Caki2 (cell line): ENCODE data around the gene YAE1. TPM values are rescaled to one million over a fixed set of nuclear protein-coding genes. Genes with fewer than 3 reads are reported as not detected.
A peak's percentile ranks its signal among the peaks of the same experiment; 100 is the strongest.
"Not testable (repeated sequence)": the region's sequence is repeated elsewhere in the genome, so short reads cannot be mapped to it uniquely, and the experiment has no call there.

Experiments
- DNase-seq: peaks from one replicate; pipeline ENCODE4 v3.0.0-alpha.2; 2015; ENCODE audit warnings: low read depth
- in situ Hi-C: cut with HindIII; loops from 2 replicates; pipeline ENCODE4 v1.10.0; 2016; ENCODE audit warnings: low sequenced_read_pairs, low pct_unique_long_range_greater_than_20kb, mixed read lengths
- total RNA-seq: library from RNA; depleted of rRNA; stranded (reverse); fragments of >200 nt; shearing (Covaris generic); gene quantifications from 2 replicates; pipeline ENCODE4 v1.2.3, GENCODE V29; 2014; ENCODE audit warnings: low replicate concordance; rRNA removed

YAE1 gene, protein sequence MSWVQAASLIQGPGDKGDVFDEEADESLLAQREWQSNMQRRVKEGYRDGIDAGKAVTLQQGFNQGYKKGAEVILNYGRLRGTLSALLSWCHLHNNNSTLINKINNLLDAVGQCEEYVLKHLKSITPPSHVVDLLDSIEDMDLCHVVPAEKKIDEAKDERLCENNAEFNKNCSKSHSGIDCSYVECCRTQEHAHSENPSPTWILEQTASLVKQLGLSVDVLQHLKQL
- total RNA-seq: 26.6 and 28.9 TPM in 2 replicates

DNA sequence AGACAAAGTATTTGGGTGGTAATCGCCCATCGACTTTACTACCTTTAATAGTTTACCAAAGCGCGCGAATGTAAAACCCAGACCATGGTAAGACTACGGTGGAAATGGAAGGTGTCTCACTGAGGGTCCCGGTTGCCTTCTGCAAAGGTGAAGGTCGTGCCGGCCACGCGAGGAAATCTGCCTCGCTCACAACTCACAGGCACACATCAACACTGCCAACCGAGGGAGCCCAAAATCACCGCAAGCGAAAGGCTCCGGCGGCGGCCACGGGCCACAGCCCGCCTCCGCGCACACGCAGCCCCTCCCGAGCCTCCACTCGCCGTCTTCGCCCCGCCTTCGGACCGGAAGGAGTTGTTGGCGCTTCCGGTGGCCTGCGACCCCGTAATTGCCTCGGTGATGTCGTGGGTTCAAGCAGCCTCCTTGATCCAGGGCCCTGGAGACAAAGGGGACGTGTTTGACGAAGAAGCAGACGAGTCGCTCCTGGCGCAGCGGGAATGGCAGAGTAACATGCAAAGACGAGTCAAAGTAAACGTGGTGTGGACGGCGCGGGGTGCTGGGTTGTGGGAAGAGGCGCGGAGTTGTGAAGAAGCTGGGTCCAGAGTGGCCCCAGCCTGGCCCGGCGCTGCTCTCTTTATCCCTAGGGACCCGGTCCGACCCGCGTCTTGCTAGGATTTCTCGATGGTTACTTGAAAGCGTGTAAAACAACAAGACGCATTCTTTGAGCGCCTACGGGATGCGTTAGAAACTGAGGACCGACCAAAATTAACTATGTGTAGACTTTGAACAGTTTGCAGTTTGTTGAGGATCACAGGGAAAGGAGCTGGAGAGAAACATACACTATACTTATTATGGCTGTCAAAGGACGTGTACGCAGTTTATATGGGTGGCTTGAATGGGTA, at the start of gene YAE1:
YAE1 (plus strand) TSS at position 382 of the 899 bp plus-strand sequence; CDS start at position 397, 15 bp downstream.
- DNase-seq: peak; percentile 77
- in situ Hi-C loops: no loop called here

DNA sequence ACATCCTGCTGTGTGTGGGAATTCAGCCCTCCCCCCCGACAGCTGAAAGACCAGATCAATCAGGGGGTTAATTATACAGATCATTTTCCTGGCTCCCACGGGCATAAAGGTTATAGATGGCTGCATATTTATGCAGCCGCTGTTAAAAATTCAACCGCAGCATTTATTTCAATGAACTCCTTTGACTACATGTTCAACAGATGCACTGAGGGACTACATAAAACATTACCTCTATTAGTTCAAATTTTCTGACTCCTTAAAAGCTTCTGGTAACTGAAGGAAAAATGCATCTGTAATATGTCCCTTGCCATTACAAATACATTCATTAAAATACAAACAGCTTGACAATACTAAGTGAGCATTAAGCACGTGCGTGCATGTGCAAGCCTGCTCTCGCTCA, 49.7 kb upstream of the YAE1 start:
- in situ Hi-C loops: no loop called here
- no peak for DNase-seq

DNA sequence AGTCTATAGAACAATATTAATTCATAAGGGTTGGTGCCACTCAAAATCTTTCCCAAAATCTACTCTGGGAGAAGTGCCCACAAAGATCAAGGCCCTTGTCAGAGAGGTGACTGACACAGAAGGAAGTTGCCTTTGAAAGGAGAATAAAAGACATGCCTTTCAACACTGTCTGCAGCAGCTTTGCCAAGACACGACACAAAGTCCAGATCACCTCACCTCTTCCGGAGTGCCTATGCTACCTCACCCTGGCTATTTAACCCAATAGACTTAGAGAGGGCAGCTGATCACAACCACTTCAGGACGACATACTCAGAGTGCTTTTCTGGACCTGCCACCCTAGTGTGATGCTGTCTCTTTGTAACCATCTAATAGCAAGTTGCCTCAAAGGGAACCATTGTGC, 49.0 kb upstream of the YAE1 start:
- in situ Hi-C loops: no loop called here
- DNase-seq: no peak

GRCh38 chr7:39525926-39526325, 40.3 kb upstream of the YAE1 start:
- no peak for DNase-seq
- in situ Hi-C loops: no loop called here

GRCh38 chr7:39526666-39527065, 39.5 kb upstream of the YAE1 start:
- in situ Hi-C loops: no loop called here
- no peak for DNase-seq

DNA sequence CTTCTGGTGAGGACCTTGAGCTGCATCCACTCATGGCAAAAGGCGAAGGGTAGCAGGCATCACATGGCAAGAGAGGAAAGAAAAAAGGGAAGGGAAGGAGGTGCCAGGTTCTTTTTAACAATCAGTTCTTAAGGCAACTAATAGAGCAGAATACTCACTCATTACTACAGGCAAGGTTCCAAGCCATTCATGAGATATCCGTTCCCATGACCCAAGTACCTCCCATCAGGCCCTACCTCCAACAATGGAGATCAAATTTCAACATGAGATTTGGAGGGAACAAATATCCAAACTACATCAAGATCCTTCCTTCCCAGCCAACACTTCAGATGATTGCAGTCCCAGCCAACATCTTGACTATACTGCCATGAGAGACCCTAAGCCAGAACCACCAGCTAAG, 38.9 kb upstream of the YAE1 start:
- no peak for DNase-seq
- in situ Hi-C loops: no loop called here

GRCh38 chr7:39527951-39528350, 38.3 kb upstream of the YAE1 start:
- DNase-seq: no peak
- in situ Hi-C loops: no loop called here

- DNase-seq: no peak
- in situ Hi-C loops: no loop called here
Observed at GRCh38 chr7:39528849-39529248, 37.4 kb upstream of the YAE1 start.

DNA sequence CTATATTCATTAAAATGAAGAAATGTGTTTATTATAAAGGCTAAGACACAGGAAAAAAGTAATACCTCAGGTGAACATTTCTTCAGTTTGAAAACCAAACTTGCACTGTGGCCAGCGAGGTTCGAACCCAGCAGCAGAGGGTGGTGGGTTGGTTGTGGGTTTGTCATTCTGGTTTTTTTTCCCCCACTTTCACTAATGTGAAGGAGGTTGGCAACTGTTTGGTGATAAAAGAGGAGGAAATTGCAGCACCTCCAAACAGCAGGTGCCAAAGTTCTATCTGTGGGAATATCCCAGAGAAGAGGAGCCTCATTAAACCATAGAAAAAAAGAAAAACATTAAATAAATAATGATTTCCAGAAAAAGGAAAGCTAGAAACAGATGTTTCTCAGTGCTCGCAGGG, 36.6 kb upstream of the YAE1 start:
- in situ Hi-C loops: no loop called here
- no peak for DNase-seq

DNA sequence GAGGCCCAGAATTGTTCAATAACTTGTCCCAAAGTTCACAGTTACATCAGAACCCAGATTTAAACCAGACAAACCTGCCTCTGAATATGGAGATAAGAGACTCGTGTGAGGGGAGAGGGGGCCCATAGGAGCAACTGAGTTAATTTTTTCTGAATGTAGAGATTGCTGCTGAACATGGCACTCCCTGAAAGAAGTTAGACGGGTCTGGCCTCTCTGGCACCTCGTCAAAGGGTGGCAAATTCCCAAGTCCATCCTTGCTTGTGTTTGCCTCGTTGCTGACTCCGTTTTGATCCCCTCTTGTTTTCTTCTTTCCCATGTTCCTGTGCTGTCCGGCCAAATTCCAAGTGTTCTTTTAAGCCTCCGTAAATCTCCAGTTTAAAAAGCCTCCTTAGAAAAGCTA, 35.2 kb upstream of the YAE1 start:
- in situ Hi-C loops: no loop called here

DNA sequence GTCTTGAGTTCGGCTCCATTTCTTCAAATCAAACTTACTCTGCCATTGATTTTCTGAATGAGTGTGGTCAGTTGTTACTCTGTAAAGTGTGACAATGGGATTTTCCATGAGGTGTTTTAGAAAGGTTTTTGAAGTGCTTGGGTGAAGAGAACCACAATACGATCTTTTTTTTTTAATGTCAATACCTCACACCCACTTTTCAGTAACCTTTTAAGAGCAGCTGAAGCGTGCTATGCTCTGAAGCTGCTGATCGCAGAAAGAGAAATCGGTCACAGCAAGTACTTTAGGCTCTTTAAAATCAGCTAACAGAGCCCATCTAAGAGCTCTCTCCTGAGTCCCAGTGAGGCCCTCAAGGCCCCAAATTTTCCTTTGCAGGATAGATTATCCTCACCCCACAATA, 34.4 kb upstream of the YAE1 start:
- DNase-seq: no peak
- in situ Hi-C loops: no loop called here

More for the DNA sequence above, 35.2 kb upstream of the YAE1 start:
- no peak for DNase-seq

DNA sequence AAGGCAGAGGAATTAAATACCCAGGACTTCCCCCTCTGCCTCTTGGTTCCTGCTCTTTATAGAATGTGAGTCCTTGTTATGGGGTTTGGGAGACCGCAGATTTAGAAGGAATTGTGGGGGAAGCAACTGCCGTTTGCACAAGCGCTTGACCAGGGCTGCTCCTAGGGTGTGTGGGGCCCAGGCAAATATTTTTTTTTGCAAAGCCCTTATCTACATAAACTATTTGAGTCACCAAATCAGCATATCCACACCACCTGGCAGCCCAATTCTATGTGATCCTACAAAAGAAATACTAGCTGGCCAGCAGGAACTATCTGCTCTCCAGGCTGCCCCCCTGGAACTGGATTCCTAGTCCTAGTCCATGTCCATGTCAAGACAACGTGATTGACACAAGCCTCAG, 33.4 kb upstream of the YAE1 start:
- no peak for DNase-seq
- in situ Hi-C loops: no loop called here

DNA sequence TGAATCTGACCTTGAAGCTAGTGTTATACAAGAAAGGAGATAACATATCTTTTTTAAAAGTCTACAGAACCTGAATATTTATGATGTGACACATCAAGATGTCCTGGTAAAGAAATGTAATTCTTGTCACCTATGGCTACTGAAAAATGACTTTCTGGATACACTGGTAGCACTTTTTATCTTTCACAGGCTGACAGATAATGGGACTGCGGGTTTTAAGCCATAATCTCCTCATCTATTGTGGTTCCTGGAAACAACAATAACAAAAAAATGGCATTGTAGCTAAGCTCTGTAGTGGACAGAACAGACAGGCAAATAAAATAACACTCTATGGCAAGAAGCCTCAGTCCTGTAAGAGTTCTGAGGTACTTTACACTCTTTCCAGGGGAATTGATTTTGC, 31.6 kb upstream of the YAE1 start:
- in situ Hi-C loops: no loop called here
- DNase-seq: no peak

GRCh38 chr7:39535064-39535463, 31.1 kb upstream of the YAE1 start:
- in situ Hi-C loops: no loop called here
- no peak for DNase-seq

DNA sequence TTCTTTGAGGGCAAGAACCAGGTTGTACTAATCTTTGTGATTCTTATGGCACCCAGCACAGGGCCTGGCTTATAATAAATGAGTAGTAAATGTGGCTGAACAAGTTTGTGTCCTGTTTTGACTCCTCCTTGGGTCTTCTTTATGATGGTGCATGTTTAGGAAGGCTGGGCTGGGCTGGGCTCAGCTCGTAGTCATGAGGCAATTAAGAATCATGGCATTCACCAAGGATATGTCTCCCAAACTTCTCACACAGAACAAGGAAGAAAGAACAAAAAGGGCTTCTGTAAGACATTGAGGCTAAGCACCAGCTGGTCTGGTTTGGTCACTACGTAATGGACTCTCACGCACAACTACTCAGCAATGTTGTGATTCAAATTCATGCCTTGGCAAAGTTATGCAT, 30.5 kb upstream of the YAE1 start:
- in situ Hi-C loops: no loop called here
- no peak for DNase-seq

- in situ Hi-C loops: no loop called here
- no peak for DNase-seq
Observed at GRCh38 chr7:39536951-39537350, 29.3 kb upstream of the YAE1 start.

DNA sequence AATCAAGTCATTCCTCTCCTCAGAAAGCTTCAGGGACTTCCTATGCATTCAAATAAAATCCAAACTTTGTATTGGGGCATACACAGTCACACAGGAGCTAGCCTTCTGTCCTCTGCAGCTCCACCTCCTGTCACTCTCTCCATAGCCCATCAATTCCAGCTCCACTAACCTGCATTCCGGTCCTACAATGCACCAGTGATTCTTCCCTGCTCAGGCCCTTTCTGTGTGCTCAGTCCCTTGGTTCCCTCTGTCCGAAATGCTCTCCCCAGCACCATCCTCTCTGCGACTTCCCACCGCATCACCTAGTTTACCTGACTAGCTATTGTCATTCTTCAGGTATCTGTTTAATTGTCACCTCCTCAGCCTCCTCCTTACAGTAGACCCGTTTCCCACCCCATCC, 26.4 kb upstream of the YAE1 start:
- in situ Hi-C loops: no loop called here
- no peak for DNase-seq

- DNase-seq: no peak
- in situ Hi-C loops: no loop called here
Observed at GRCh38 chr7:39540320-39540719, 25.9 kb upstream of the YAE1 start.

DNA sequence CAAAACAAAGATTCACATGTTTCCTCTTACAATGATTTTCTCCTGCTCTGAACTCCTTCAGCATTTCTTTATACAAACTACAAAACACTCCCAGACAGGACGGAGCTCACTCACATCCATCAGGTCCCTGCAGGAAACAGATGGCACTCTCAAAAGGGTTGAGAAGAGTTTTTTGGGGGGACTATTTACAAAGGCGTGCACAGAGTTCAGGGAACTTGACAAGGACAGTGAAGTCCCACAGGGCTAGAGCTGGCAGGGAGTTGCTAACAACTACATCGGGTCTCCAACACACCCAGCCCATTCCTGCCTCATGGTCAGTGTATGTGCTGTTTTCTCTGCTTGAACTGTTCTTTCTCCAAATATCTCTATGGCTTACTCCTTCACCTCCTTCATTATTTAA, 24.7 kb upstream of the YAE1 start:
- in situ Hi-C loops: no loop called here

GRCh38 chr7:39544774-39545173, 21.4 kb upstream of the YAE1 start:
- DNase-seq, in situ Hi-C loops: not testable (repeated sequence)

More for the DNA sequence above, 24.7 kb upstream of the YAE1 start:
- DNase-seq: no peak
